Measurements from ENCODE around the gene BDKRB2. TPM values are rescaled to one million over a fixed set of nuclear protein-coding genes. Genes with fewer than 3 reads are reported as not detected.

Gene BDKRB2
- polyA plus RNA-seq, 2 of the 4 experiments (the other 2 are of a cell fraction), result 13.9 to 21.6 TPM

GRCh38 chr14:96265383-96266095, 60.9 kb downstream of the BDKRB2 start:
- no peak for DNase-seq (ENCODE audit: low read depth in 1 of 2, low spot score in 1 of 2)
- TF ChIP-seq BHLHE40 (IDR thresholded peaks at IDR 0.05; ENCODE audit: low read depth, low read length) (no peak), REST (IDR thresholded peaks at IDR 0.05) (no peak), CHD4 (IDR thresholded peaks at IDR 0.05; ENCODE audit: borderline replicate concordance) (no peak), SREBF2 (IDR thresholded peaks at IDR 0.05) (no peak), TP53 (CRISPR knock-in tag; IDR thresholded peaks at IDR 0.05) (no peak), PHF8 (IDR thresholded peaks at IDR 0.05; ENCODE audit: borderline replicate concordance, low read depth) (no peak), EHF (CRISPR knock-in tag; IDR thresholded peaks at IDR 0.05) (no peak), RAD21 (conservative IDR thresholded peaks at IDR 0.05 in 1 of 2, IDR thresholded peaks at IDR 0.05 in 1 of 2) (no peak), FOXS1 (CRISPR knock-in tag; IDR thresholded peaks at IDR 0.05) (no peak), MAZ (IDR thresholded peaks at IDR 0.05; ENCODE audit: borderline replicate concordance, low read depth, low read length) (no peak), USF2 (IDR thresholded peaks at IDR 0.05) (no peak), ZC3H11A (IDR thresholded peaks at IDR 0.05) (no peak), CEBPB (IDR thresholded peaks at IDR 0.05) (no peak), RARB (CRISPR knock-in tag; IDR thresholded peaks at IDR 0.05) (no peak), CTCF (IDR thresholded peaks at IDR 0.05) (no peak), ZFP36 (IDR thresholded peaks at IDR 0.05; ENCODE audit: borderline replicate concordance, partially characterized antibody) (no peak), KDM5A (IDR thresholded peaks at IDR 0.05) (no peak), EP300 (IDR thresholded peaks at IDR 0.05) (no peak), ESRRA (IDR thresholded peaks at IDR 0.05; ENCODE audit: borderline replicate concordance, low read length) (no peak), NR3C1 (IDR thresholded peaks at IDR 0.05) (no peak)
- H3K4me1 ChIP-seq, result peaks cover 50% of the 10 kb centered on the region
- ATAC-seq, result no peak
- no peak overlapping the region for H3K4me3 ChIP-seq
- no peak for FAIRE-seq
- no peaks in the 10 kb centered on the region for H3K9me3 ChIP-seq
- ChIA-PET POLR2A (no interaction called here), CTCF (interaction anchor here (1.1 to 7.0 kb wide), 3 partner anchors 8 to 164 kb away, joined by 3 to 65 read pairs (median 5); no protein-coding TSS in a partner anchor)
- H3K27ac ChIP-seq, result peak overlapping the region in 1 of 2 experiments; percentile 92; a peak in 4 of 6 replicates
- 76% methylated on average over 16 of the region's 16 CpGs for WGBS (ENCODE audit: missing lambda C conversion rate)
- no peak overlapping the region for H3K4me2 ChIP-seq

- CTCF ChIA-PET, result interaction anchor here (1.8 to 3.1 kb wide), 3 partner anchors 10 to 166 kb away, joined by 5 to 12 read pairs (median 7); partner anchors contain the start of gene BDKRB1
Measured at GRCh38 chr14:96267336-96267735, 62.7 kb downstream of the BDKRB2 start.

More at GRCh38 chr14:96267336-96267735, 62.7 kb downstream of the BDKRB2 start:
- WGBS (ENCODE audit: missing lambda C conversion rate), result 52% methylated on average over 3 of the region's 3 CpGs
- no peak for ATAC-seq
- POLR2A ChIA-PET, result no interaction called here
- Histone ChIP-seq H3K9me3 (peaks cover 15% of the 10 kb centered on the region), H3K4me3 (no peak overlapping the region), H3K4me2 (peak overlapping the region; percentile 56), H3K27ac (peak overlapping the region; percentile 82 to 92), H3K4me1 (peaks cover 35% of the 10 kb centered on the region)
- no peak for DNase-seq (ENCODE audit: low read depth in 1 of 2, low spot score in 1 of 2)
- no peak for FAIRE-seq
- TF ChIP-seq MAX (IDR thresholded peaks at IDR 0.05) (0 out of 2 replicates have a peak, but pooled peaks have one; percentile 16), JUNB (IDR thresholded peaks at IDR 0.05) (no peak)
